HG03520 (cell line): ENCODE measurements around the gene BANF2.

Experiments
- ATAC-seq: cut with Tn5 transposase; IDR thresholded peaks from one replicate; pipeline ENCODE4 v1.9.1; 2021; ENCODE audit warnings: mild to moderate bottlenecking, moderate library complexity; ENCODE audit not compliant: unreplicated experiment

The BANF2 gene

GRCh38 chr20:17732907-17733521, 33.2 kb downstream of the BANF2 start:
- no peak for ATAC-seq

DNA sequence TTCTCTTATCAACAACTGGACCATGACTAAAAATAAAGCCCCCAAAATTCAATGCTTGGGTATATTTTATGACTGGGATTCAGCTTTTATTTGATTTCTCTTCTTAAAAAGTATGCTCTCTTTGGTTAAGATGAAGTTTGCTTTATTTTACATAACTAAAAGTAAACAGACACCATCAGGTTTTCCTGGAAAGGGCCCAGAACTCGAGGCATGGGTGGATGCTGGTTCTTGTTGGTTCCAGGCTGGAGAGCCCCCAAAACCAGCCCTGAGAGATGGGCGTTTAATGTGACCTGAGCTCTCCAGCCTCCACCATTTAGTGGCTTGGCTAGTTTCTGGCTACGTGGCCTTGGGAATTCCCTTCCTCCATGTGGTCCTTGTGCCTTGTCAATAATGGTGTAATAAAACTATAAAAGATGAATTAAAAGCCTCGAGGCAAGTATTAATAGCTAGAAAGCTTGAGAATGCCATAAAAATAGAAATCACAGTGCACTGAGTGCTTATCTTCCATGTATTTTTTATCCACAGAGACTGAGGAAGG, 34.1 kb downstream of the BANF2 start:
- ATAC-seq: no peak

DNA sequence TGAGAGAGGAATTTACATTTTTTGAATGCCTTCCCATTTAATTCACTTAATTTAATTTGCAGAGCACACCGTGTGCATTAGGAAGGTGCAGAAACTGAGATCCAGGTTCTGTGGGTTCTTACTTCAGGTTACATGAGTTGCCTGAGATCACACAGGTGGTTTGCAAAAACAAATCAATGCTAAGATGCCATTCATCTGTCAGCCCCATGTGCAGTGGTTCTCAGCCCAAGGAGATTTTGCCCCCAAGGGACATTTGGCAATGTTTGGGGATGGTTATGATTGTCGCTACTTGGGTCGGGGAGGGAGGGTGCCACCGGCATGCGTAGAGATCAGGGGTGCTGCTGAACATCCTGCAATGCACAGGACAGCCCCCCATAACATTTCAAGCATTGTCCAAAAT, 34.6 kb downstream of the BANF2 start:
- no peak for ATAC-seq

DNA sequence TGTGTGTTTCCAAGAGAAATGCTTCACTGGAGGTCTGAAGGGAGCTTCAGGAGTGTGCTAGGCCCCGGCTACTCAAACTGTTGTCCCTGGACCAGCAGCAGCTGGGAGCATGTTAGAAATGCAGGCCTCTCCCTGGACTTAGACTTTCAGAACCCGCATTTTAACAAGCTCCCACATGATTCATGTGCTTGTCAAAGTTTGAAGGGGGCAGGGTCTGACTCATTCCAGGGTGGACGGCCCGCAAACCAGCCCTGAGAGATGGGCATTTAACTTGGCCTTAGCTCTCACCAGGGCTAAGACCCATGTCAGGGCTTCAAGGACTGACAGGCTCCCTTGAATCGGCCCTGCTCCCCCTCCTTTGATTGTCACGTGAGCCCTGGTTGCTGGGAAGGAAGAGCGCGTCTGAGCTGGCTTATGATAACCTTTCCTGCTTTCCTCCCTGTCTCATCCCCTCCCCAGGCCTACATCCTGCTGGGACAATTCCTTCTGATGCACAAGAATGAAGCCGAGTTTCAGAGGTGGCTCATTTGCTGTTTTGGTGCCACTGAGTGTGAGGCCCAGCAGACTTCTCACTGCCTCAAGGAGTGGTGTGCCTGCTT, 35.5 kb downstream of the BANF2 start:
- no peak for ATAC-seq

GRCh38 chr20:17735959-17736621, 36.3 kb downstream of the BANF2 start:
- ATAC-seq: no peak

DNA sequence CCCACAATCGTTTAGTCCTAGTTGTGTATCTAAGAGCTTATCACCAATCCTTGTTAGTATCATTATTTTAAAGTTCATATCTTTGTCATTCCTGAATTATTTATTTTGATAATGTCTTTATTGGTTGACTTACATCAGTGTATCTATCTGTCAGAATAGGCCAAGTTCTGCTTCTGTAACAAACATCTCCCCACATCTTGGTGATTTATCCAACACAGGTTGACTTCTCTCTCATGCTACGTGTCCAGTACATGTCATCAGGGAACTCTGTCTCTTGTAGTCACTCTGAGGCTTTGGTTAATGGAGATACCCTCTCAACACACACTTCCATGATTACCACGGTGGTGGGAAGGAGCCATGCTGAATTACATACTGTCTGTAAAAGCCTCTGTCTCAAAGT, 38.4 kb downstream of the BANF2 start:
- no peak for ATAC-seq

GRCh38 chr20:17741220-17741619, 41.5 kb downstream of the BANF2 start:
- no peak for ATAC-seq

DNA sequence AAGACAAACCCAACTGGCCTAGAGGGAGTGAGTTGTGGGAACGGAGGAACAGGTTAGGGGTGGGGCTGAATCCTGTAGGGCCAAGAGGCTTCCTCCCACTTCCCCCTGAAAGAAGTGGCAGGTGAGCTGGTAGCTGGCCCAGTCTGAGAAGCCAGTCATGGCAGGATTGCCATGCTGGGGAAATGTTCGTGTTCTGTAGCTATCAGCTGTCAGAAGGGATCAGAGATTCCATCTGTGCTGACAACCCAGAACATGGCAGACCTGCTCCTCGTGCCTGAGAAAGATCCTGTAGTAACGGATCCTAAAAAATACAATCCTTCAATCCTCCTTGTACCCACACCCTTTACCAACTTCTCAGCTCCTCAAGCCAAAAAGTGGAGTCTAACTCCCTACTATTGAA, 43.0 kb downstream of the BANF2 start:
- no peak for ATAC-seq

DNA sequence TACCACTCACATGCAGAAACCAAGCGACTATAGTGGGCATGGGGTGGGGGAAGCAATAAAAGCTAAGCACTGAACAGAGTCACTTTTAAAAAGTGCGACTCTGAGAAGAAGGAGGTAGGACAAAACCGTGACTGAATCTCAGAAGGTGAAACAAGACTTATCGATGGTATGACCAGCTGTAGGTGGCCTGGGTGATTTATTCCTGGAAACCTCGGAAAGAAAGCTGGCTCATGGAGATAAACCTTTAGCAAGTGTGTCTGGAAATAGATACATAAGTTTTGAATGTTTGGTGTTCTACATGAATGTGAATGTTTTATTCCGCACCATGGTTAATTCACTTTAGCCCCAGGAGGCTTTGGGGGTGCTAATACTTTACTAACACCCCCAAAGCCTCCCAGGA, 43.9 kb downstream of the BANF2 start:
- no peak for ATAC-seq

GRCh38 chr20:17747431-17747846, 47.7 kb downstream of the BANF2 start:
- no peak for ATAC-seq

GRCh38 chr20:17748279-17748678, 48.5 kb downstream of the BANF2 start:
- ATAC-seq: no peak

DNA sequence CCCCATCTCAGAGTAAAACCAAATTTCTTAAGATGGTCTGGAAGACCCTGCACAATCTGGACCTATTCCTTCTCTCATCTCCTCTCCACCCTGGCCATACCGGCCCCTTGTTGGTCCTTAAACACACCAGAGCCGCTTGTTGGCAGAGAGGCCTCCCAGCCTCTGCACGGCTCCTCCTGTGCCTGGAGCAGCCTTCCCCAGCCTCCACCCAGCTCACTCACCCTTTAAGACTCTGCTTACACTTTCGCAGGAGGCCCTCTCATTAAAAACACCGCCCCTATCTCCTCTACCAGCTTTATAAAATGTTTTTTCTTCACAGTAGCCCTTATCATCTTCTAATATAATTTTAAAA, 49.8 kb downstream of the BANF2 start:
- ATAC-seq: no peak

- ATAC-seq: no peak
Observed at GRCh38 chr20:17749978-17750721, 50.4 kb downstream of the BANF2 start.

DNA sequence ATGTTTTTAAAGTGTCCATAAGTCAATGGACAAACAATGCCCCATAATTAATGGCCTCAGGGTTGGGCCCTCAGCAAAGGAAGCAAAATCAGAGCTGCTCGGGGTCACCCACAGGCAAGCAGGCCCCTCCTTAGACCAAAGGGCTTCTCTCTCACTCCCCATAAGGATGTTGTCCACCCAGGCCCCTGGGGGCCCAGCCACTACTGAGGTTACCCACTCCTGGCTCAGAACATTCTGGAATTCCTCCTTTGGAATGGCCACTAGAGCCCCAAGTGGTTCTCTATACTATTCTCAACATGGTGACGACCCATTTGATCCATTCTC, 50.9 kb downstream of the BANF2 start:
- ATAC-seq: no peak

GRCh38 chr20:17751640-17752039, 51.9 kb downstream of the BANF2 start:
- no peak for ATAC-seq

DNA sequence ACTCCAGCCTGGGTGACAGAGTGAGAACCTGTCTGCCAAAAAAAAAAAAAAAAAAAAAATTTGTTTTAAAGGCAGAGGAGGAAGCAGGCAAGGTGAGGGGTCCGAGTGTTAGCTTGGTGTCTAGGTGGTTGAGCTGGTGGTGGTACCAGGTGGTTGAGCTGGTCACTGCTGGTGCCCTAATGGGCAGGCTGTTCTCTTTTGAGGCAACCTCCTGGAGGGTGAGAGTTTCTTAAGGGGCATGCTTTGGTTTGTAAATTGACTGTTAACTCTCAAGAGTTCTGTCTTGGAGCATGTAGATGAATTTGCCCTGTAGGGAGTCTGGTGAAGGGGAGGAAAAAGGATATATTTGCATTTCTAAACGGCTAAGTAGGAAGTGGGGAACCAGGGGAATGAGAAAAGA, 52.7 kb downstream of the BANF2 start:
- no peak for ATAC-seq

GRCh38 chr20:17753516-17753915, 53.8 kb downstream of the BANF2 start:
- no peak for ATAC-seq

GRCh38 chr20:17756529-17756928, 56.8 kb downstream of the BANF2 start:
- ATAC-seq: no peak

DNA sequence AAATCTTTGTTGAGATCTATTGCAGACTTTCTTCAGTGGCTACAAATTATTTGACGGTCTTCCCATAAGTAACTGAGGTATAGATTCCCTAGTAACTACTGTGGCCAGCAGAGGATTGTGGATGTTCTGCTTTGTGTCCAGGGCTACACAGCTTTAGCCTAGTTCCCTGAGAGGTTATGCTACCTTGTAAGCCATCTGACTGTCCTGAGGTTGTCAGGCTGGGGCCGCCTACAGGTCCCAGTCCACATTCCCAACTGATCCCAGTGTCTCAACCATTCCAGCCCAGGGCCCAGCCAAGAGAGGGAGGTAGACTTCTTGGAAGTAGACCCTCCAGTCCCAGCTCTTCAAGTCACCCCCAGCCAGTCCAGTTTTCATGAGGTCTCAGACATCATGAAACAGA, 57.7 kb downstream of the BANF2 start:
- ATAC-seq: no peak

DNA sequence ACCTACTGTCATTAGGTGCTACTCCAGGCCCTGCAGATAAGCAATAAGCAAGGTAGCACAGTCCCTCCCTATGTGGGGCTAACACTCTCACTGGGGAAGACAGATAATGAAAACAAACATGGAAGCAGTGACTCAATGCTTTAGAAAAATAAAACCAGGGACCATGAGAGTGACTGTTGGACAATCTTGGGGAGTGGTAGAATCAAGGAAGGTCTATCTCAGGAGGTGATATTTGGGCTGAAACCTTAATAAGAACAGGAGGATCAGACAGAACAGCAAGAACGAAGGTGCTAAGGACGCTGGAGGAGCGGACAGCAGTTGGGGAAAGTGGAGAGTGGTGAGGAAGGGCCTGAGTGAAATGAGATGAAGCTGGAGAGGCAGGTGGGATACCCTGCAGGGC, 58.2 kb downstream of the BANF2 start:
- ATAC-seq: no peak

DNA sequence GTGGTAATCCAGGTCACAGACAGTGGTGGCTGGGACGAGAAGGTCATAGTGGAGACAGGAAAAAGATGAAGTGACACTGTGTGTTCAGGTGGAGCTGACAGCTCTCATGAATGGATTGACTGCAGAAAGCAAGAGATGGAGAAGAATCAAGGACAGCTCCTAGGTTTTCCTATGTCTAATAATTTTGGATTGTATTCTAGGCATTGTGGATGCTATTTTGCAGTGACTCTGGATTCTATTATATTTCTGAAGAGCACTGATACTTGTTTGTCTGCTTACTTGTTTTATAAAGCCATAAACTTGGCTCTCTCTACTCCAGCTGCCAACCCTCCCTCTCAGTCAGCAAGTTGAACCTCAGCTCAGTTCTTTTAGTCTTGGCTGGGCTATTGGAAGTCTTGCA, 58.7 kb downstream of the BANF2 start:
- ATAC-seq: no peak

- no peak for ATAC-seq
Observed at GRCh38 chr20:17759449-17759848, 59.7 kb downstream of the BANF2 start.
